GM19324 (cell line): ENCODE results near the gene GSC2.

Source experiments
- ATAC-seq: cut with Tn5 transposase; IDR thresholded peaks from one replicate; pipeline ENCODE4 v1.9.1; 2021; ENCODE audit warnings: mild to moderate bottlenecking, moderate library complexity; ENCODE audit not compliant: unreplicated experiment, low FRiP score

The GSC2 gene

DNA sequence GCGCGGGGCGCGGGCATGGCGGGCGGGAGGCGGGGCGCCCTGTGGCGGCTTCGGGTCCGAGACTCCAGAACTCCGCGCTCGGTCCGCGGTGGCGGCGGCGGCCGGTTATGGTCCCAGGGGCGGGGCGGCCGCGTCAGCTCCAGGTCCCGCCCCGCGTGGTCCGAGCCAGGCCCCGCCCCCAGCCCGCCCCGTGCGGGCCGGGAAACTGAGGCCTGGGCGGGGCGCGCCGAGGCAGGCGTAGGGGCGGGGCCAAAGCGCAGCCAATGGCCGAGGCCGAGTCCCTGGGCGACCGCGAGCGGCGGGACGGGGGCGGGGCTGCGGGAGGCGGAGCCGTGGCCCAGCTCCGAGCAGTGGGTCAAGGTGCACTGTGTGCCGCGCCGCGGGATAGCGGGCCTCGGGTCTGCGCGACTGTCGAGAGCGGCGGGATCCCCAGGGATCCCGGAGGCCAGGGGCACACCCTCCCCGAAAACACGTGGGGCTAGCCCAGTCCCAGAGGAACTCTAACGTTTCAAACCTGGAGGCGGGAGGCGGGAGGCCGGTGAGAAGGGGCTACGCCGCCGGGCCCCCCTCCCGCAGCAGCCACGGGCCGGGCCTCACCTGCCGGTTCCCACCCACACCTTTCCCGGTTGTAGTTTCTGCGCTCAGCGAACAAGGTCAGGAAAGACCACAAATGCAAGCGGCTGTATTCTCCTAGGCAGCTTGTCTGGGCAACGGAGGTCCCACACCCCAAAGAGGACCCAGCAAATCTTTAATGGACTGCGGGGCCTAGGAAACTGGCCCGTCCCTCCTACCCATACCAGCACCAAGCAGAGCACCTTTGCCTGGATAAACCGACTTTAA is 28.8 kb upstream of the GSC2 start, which contains the start of gene SLC25A1:
SLC25A1 (minus strand) TSS at position 80 of the 840 bp plus-strand sequence; CDS start at position 17, 63 bp downstream.
- ATAC-seq: peak; percentile 73

DNA sequence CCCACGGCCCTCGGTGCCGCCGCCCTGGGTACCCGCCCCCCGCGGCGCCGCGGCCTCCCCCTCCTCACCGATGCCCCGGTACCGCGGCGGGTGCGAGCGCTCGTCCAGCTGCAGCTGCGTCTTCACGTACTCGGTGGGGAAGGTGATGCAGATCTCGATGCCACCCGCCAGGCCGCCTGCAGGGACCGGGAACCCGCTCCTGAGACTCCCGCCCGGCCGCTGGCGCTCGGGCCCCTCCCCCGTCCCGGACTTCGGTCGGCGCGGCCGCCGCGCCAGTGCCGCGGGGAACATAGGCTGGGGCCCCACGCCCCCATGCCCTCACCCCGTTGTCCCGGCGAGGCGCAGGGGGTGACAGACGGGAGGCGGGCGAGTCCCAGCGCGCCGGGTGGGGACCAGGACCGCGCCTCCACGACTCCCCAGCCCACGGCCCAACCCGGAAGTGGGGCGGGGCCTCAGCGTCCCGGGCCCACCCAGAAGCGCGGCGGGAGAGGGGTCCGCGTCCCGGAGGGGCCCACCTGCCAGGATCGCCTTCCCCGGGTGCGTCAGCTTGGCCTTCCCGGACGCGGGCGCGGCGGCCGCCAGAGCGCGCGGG is 28.1 kb upstream of the GSC2 start:
- peak; percentile 42 for ATAC-seq

DNA sequence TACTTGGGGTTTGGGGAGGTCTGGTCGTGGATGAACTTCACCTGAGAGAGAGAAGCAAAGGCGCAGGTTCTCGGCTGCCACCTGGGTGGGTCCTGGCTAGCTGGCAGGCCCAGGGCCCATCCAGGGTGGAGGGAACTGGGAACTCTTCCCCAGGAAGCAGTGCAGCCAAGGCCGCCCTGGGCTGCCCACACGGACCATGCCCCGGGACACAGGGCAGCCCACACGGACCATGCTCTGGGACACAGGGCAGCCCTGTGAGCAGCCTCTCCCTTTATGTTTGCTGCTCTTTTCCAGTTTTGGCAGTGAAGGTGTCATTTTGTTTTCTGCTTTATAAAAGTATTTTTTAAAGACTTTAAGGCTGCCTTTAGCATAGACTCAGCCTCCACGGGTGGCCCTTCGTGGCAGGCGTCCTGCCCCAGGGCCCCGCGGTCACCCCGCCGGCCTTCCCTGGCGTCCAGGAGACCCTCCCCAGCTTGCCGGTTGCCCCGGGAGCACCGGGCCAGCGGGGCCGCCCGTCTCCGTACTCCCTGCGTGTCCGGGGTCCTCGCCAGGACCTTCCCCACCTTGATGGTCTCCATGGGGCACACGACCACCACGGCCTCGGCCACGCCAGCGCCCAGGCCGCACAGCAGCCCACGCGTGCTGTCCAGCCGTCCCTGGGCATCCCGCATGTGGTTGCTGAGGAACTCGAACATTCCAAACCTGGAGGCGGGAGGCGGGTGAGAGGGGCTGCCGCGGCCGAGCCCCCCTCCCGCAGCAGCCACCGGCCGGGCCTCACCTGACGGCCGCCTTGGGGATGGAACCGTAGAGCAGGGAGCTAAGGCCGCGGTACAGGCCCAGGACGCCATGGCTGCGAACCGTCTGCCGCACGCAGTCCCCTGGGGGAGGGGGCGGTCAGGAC is 27.3 kb upstream of the GSC2 start:
- no peak for ATAC-seq

DNA sequence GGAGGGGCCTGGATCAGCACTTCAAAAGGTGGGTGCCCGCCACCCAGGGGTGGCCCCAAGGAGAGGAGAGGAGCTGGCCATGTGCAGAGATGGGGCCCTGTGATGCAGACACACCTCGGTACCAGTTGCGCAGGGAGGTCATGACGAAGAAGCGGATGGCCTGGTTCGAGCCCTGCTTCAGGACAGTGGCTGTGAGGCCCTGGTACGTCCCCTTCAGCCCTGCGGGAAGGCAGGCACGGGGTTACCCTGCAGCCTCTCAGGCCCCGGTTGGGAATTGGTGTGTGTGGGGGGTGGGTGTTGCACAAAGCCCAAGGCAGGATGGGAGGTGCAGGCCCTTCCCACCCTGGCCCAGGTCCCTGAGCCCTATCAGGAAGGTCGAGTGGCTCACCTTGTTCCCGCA is 26.6 kb upstream of the GSC2 start:
- ATAC-seq: no peak

DNA sequence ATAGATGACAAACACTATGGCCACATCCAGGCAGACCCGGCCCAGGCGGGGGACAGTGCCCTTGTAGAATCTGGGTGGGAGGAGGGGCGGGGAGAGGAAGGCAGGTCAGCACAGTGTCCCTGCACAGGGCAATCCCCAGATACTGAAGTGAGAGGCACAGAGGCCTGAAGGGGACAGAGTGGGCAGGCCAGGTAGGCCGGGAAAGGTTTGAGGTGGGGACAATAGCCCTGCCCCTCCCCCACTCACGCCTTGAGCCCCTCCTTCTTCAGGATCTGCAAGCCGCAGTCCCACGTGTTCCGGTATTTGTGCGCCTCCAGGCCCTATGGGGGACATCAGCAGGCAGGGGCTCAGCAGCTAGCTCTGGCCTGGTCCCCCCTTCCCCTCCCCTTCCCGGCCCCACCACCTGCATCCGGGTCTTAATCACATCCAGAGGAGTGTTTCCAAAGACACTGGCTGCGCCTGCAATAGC is 26.1 kb upstream of the GSC2 start:
- ATAC-seq: no peak

DNA sequence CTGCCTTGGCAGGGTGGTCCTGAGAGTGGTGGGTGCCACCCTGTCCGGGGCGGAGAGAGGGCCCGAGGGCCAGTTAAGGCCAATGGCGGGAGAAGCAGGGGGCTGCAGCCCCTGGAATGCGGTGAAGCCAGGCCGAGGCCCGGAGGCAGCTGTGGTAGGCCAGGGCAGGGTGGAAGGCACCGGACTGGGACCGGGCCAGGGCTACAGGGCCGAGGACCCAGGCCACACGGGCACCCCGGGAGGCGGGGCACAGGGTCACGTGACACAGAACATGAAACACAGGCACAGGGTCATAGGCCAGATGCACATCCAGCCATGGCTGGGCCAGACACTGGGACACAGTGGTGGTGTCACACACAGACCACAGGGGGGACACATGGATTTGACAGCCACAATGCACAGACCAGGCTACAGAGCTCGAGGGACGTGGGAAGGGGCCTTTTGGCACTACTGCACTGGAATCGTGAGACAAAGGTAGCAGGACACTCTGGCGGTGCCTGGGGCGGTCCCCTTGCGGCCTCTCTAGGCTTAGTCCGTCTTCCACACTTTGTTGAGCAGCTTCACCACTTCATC is 25.6 kb upstream of the GSC2 start:
- no peak for ATAC-seq

DNA sequence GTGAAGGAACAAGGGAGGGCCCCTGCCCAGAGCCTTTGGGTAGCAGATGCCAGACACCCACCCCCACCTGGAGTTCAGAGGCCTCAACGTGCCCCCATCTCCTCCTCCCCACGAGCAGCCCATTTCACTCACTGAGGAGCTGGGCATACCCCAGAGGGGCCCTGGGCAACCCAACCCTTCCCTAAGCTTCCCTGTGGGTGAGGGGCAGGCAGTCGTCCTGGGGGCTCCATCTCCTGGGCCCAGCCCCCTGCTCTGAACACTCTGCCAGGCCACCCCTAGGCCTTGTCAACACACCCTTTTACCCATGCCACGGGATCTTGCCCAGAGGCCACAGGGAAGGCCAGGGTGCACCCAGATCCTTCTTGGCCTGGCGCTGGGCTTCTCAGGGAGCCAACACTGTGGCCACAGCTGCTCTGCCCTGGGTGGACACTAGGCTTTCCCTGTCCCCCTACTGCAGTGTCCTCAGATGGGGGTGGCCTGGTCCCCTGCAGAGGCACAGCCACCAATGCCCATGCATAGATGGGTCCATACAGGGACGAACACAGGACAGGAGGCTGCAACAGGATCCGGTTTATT is 25.0 kb upstream of the GSC2 start:
- no peak for ATAC-seq

DNA sequence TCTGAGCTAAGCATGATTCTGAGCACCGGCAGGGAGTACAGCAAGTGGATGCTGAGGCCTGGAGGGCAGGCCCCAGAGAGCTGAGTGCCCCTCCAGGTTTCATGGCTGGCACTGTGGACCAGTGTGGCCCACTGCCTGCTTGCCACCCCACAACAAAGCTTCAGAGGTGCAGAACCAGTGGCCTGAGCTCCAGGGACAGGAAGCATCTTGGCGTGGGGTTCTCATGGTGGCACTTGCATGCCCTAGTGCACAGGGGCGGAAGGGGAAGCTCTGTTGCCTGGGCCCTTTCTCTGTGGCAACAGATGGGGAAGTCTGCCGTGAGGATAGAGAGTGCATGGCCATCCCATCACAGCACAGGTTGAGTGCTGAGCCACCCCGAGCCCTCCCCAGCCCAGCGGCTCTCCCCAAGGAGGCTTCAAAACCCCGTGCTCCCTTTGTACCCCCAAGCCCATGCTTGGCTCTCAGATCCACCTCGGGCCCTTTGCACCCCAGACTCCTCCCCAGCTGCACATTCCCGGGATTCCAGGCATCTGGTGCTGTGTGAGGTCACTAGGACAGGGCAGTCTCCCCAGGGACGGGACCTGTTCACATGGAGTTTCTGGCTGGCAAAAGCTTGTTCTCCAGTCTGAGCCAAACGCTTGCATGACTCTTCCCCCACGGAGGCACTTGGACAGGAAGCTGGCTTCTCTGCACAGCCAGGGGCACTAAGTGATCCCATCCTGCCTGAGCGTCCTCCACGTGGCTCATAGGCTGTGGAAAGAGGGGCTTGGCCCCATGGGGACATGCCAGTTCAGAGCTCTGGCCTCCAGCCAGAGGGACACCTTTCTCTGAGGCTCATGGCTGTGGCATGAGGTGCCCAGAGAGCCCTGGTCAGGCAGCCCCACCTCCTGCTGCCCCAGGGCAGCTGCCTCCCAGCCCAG is 24.3 kb upstream of the GSC2 start:
- ATAC-seq: no peak

DNA sequence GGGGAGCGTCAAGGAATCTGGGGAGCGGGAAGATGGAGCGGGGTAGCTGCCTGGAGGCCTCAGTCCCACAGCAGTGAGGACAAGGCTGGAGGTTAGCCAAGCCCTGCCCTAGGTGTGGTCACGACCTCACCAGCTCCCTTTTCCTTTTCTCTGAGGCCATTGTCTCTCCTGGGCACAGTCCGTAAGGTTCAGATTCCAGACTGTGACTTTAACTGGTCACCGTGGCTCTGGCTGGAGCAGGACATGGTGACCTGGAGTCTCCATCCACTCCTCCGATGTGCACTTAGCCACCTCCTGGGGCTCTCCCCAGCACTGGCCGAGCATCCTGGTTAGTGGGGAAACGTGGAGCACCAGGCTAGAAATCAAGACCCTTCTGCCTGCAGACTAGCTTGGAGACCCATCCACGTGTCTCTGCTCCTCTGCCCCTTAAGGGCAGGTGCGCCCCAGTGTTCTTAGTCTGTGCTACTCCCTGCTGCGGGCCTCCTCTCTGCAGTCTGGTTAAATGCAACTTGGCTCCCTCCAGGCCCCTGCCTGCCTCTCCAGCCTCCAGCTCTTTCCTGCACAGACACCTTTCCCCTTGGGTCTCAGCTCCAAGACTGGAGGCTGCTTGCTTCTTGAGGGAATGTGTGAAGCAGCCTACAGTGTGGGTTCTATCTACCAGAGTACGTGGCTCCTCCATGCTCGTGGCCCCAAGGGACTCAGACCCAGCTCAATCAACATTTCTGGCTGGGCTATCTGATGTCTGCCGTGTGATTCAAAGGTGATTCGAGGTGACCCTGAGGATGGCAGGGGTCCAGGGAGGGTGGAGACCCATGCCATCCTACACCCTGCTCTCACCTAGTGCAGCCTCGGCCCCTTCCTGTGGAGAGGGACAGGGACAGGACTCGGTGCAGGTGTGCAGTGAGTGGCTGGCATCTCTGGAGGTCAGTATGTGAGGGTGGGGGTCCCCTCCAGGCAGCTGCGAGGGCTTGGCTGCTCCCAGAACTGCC is 23.2 kb upstream of the GSC2 start:
- no peak for ATAC-seq

DNA sequence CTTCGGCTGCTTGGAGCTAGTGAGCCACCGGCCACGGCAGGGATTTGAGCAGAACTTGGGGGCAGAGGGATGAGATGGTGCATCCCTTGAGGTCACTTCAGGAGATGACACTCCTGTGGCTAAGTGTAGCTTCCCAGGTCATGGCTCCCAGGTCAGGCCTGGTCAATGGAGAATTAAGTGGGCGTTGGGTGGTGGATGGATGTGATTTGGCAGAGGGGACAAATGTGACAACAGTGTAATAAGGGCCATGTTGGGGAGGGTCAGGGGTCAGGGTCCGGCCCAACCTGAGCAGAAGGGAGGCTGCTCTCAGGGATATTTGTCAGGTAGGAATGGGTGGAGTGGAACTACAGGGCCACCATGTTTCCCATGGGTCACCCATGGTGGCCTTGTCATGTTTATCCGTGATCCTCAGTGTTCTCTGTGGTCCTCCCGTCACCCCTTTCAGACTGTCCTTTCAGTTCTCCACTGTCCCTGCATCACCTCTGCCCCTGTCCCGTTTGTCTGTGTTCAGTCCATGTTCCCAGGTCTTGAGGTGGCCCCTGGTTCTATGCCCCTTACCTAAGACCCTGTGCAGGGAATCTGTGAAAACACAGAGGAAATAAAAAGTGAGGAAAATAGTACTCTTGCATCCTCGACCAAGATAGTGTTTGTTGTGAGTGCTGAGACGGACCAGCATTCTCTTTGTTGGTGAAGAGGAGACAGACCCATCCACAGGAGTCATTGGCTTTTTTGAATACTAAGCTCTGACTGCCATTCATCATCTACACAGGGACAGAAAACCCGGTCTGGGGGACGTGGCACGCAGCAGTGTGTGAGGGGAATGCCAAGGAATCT is 22.3 kb upstream of the GSC2 start:
- ATAC-seq: no peak

DNA sequence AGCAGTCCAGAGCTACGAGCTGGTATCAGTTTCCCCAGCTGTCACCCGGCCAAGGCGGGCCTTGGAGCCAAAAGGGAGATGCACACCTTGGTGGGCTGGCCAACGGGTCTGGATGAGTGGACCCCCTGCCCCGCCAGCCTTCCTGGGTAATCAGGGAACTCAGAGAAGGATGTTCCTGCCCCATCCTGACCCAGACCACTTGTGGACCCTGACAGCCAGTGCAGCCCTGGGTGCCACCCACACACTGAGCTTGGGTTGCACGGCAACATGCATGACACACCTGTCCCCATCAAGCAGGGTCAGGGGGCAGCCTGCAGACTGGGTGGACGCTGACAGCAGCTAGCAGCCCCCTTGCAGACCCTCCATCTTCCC is 19.8 kb upstream of the GSC2 start:
- no peak for ATAC-seq

DNA sequence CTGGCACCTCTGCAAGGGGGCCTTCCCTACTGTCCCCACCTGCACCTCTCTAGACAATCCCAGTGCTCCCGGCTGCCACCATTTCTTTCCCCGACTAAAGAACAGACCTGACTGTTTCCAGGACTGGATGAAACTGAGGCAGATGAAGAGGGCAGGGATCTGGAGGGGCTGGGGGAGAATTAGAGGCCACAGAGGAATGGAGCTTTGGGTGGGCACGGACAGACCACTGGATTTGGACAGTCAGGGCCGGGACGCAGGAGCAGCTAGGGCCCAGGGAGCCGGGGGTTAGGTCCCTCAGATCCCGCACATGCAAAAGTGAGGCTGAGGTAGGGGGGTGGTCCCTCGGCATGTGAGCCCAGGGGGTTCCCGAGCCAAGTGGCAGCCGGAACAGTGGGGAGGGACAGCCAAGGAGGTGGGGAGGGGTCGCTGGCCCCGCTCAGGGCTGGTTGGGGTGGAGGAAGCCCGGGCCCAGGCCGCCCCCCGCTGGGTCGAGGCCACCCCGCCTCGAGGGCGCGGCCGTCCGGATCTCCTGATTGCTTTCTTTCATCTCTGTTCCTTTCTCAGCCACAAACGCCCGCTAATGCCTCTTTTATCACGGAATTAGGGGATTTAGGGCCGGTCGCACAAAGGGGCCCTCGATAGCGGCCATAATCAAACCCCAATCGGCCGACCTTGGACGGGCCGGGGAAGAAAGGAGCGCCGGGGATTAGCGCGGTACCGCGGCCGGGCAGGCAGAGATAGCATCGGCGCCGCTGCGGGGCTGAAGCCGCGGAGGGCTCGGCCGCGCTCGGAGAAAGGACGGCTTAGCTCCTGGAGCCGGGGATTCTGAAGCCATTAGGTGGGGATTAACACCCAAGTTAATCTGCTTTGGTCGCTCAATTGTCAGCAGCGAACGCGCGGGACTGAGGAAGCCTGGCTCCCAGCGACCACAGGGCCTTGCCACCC is 19.2 kb upstream of the GSC2 start:
- ATAC-seq: no peak

DNA sequence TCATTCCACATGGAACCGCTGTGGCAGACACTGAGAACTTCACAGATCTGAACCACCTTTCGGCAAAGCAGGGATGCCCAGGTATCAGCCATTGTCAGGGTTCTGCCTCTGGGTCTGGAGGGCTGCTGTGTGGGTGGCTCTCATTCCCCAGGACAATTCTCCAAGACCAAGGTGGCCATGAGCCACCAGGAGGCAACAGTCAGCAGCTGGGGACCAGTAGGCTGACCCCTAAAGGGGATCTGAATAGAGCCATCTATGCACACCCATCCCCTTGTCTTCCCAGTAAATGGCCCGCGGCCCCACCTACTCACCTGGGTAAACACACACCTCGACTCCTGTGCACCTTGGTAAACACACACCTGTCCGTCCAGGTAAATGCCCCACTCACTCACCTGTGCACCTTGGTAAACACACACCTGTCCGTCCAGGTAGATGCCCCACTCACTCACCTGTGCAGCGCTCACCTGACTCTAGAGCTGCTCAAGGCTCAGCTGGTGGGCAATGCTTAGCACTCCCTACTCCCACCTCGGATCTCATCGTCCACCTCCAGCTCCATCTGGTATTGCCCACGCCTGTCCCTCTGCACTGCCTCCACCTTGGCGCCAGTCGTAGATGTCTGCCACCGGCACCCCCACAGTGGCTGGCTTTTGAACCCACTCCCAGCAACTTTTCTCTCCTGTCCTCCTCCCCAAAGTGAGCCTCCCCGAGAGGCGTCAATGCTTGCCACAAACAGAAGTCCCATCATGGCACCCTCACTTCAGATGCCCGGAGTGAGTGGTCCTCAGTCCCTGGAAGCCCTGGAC is 18.2 kb upstream of the GSC2 start:
- no peak for ATAC-seq

DNA sequence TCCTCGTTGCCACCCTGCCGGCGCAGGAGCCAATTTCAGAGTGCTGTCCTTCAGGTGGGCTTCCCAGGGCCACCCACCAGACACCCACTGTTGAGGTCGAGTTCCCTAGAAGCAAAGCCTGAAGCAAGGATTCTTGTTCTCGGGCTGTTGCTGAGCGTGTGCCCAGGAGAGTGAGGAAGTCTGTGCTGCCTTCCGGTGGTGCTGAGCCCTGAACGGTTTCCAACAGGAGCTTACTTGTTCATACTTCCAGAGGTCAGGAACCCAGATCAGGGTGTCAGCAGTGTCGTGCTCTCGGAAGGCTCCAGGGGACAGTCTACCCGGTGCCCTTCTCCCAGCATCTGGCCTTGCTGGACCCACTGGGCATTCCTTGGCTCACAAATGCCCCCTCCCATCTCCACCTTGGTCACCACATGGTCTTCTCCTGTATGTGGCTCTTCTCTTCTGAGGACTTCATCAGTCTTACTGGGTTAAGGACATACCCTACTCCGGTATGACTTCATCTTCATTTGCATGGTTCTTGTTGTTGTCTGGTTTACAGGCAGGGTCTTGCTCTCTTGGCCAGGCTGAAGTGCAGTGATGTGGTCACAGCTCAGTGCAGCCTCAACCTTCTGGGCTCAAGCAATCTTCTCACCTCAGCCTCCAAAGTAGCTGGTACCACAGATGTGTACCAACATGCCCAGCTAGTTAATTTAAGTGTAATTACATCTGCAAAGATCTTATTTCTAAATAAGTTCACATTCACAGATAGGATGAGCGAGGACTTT is 17.2 kb upstream of the GSC2 start:
- no peak for ATAC-seq

DNA sequence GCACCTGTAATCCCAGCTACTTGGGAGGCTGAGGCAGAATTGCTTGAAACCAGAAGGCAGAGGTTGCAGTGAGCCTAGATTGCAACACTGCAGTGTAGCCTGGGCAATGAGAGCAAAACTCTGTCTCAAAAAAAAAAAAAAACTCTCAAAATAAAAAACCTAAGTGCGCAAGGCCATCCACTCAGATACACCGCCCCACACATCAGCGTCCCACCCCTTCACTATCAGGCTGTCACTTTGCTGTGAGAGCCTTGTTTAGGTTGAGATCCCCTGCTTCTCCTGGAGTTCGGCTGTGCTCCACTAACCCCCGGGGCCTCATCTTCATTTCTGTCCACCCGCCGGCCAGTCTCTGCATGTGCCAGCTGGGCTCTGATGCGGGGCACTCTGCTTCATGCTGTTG is 16.3 kb upstream of the GSC2 start:
- ATAC-seq: no peak
